CD14-positive monocyte (primary cell): ENCODE measurements around the gene MCEE. TPM values are rescaled to one million over a fixed set of nuclear protein-coding genes. Genes with fewer than 3 reads are reported as not detected.
A peak's percentile ranks its signal among the peaks of the same experiment; 100 is the strongest.

Source experiments
- DNase-seq, 3 donors: peaks; one replicate each; pipeline ENCODE4 v3.0.0-alpha.2; 2011 to 2022
- H2AFZ ChIP-seq: 2 replicates; pipeline ENCODE4 v1.6.0; 2012; ENCODE audit warnings: mild to moderate bottlenecking, low read depth, low read length, inconsistent platforms; ENCODE audit not compliant: insufficient read depth, poor library complexity, severe bottlenecking
- H3K27ac ChIP-seq, 2 donors: 1 replicate in 1 of 2; 2 replicates in 1 of 2; pipeline ENCODE4 v1.5.1; 2012 to 2013; ENCODE audit warnings: low read length in 2 of 2, control low read depth in 1 of 2, inconsistent platforms in 1 of 2, low read depth in 1 of 2, mild to moderate bottlenecking in 1 of 2
- H3K27me3 ChIP-seq, 2 donors: one replicate each; pipeline versions ENCODE4 v1.6.0 to v1.6.1; 2011 to 2013; ENCODE audit warnings: low read length in 2 of 2; ENCODE audit not compliant: control insufficient read depth in 2 of 2, insufficient read depth in 2 of 2
- H3K36me3 ChIP-seq, 2 donors: replicated peaks in 1 of 2; 1 replicate in 1 of 2; 2 replicates in 1 of 2; pipeline versions ENCODE4 v1.5.1 to v1.6.1; 2012 to 2013; ENCODE audit warnings: low read length in 2 of 2, control low read depth in 1 of 2, inconsistent platforms in 1 of 2, mild to moderate bottlenecking in 1 of 2; ENCODE audit not compliant: insufficient read depth in 2 of 2, control insufficient read depth in 1 of 2
- H3K4me1 ChIP-seq, 2 donors: 1 replicate in 1 of 2; 2 replicates in 1 of 2; pipeline versions ENCODE4 v1.5.1 to v1.6.1; 2012 to 2013; ENCODE audit warnings: low read length in 2 of 2, control low read depth in 1 of 2, inconsistent platforms in 1 of 2, mild to moderate bottlenecking in 1 of 2, moderate library complexity in 1 of 2; ENCODE audit not compliant: insufficient read depth in 2 of 2, control insufficient read depth in 1 of 2
- H3K4me2 ChIP-seq: replicated peaks from 2 replicates; pipeline ENCODE3; 2012; ENCODE audit warnings: low read length, moderate library complexity, mild to moderate bottlenecking; ENCODE audit not compliant: poor library complexity, severe bottlenecking; ENCODE audit errors: extremely low read depth
- H3K4me3 ChIP-seq, 3 experiments: fragments of 200-600 bp in 1 of 3; sonication (generic) in 1 of 3; replicated peaks in 1 of 3; 1 replicate in 2 of 3; 2 replicates in 1 of 3; pipeline ENCODE4 v1.5.1; 2011 to 2013; ENCODE audit warnings: low read length in 3 of 3, mild to moderate bottlenecking in 3 of 3, control low read depth in 2 of 3, low read depth in 2 of 3, inconsistent platforms in 1 of 3, moderate library complexity in 1 of 3
- H3K79me2 ChIP-seq: 2 replicates; pipeline ENCODE4 v1.6.0; 2012; ENCODE audit warnings: mild to moderate bottlenecking, control low read depth, inconsistent platforms, low read length, moderate library complexity; ENCODE audit not compliant: insufficient read depth
- H3K9ac ChIP-seq: 2 replicates; pipeline ENCODE4 v1.6.0; 2017; ENCODE audit warnings: low read length, mild to moderate bottlenecking; ENCODE audit not compliant: insufficient read depth, poor library complexity, severe bottlenecking
- H3K9me3 ChIP-seq, 2 donors: replicated peaks in 1 of 2; 1 replicate in 1 of 2; 2 replicates in 1 of 2; pipeline versions ENCODE4 v1.5.1 to v1.6.1; 2012 to 2013; ENCODE audit warnings: low read length in 2 of 2, control low read depth in 1 of 2; ENCODE audit not compliant: control insufficient read depth in 1 of 2, insufficient read depth in 1 of 2
- H4K20me1 ChIP-seq: 2 replicates; pipeline ENCODE4 v1.6.0; 2012; ENCODE audit warnings: mild to moderate bottlenecking, low read length, control low read depth, moderate library complexity; ENCODE audit not compliant: insufficient read depth
- H3K27ac Mint-ChIP-seq, 7 donors: one replicate each; pipeline ENCODE4 v1.8.0; 2020; ENCODE audit warnings: mild to moderate bottlenecking in 7 of 7, mixed read lengths in 7 of 7, moderate library complexity in 6 of 7, inconsistent platforms in 2 of 7
- H3K27me3 Mint-ChIP-seq, 3 donors: one replicate each; pipeline ENCODE4 v1.8.0; 2021 to 2022; ENCODE audit warnings: low read depth in 3 of 3, mild to moderate bottlenecking in 3 of 3, mixed read lengths in 3 of 3, moderate library complexity in 3 of 3, inconsistent platforms in 1 of 3
- H3K36me3 Mint-ChIP-seq, 2 donors: one replicate each; pipeline ENCODE4 v1.8.0; 2020; ENCODE audit warnings: mixed read lengths in 2 of 2, inconsistent platforms in 1 of 2, mild to moderate bottlenecking in 1 of 2
- H3K4me1 Mint-ChIP-seq: one replicate; pipeline ENCODE4 v1.8.0; 2020; ENCODE audit warnings: mild to moderate bottlenecking, mixed read lengths
- H3K4me3 Mint-ChIP-seq, 2 donors: one replicate each; pipeline ENCODE4 v1.8.0; 2020; ENCODE audit warnings: mild to moderate bottlenecking in 2 of 2, mixed read lengths in 2 of 2, moderate library complexity in 1 of 2
- H3K9me3 Mint-ChIP-seq, 7 donors: one replicate each; pipeline ENCODE4 v1.8.0; 2020 to 2022; ENCODE audit warnings: mixed read lengths in 7 of 7, mild to moderate bottlenecking in 6 of 7, moderate library complexity in 6 of 7, inconsistent platforms in 2 of 7
- WGBS: methylation state at CpG from one replicate; pipeline ENCODE4 v1.1.5; 2013; ENCODE audit warnings: missing lambda C conversion rate; ENCODE audit not compliant: insufficient coverage; 5-methylcytosine and 5-hydroxymethylcytosine counted together
- intact Hi-C, 2 donors: fragments of 100-400 bp; cut with micrococcal nuclease; formaldehyde crosslinking; loops; one replicate each; pipeline versions ENCODE4 v1.15.0 to v1.15.1; 2023
- polyA plus RNA-seq, 3 donors: library from polyadenylated mRNA; depleted of rRNA in 1 of 3; unstranded in 2 of 3; stranded (reverse) in 1 of 3; fragments of 300-500 nt in 2 of 3; fragments of >200 nt in 1 of 3; fragmentation: Illumina TruSeq in 2 of 3; gene quantifications; 1 replicate in 2 of 3; 2 replicates in 1 of 3; pipeline ENCODE4 v1.2.3, GENCODE V29; 2012 to 2021
- TF ChIP-seq, protein P1 (sequence below): fragments of 200-600 bp; IDR thresholded peaks from one replicate; pipeline ENCODE4 v1.8.0; 2022; ENCODE audit warnings: antibody characterized with exemption, mild to moderate bottlenecking

Gene MCEE
- polyA plus RNA-seq, 3 donors: 9.3 to 29.0 (median 24.7) TPM

DNA sequence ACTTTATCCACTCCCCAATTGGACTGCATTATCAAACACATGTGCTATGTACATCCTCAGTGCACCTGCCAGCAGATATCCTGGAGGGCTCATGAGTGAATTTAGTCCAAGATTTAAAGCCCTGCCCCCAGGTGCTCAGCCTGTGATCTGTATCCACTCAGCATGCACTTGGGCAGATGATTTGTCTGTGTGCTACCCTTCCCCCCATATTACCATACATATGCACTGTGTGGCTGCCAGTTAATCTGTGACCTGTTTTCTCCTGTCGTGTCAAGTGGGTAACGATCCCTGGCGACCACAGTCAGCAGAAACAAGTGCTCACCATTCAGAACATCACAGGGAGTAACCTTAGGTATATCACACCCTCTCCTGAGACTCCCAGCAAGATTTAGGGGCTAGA lies 51.4 kb downstream of the MCEE start:
- Histone ChIP-seq H3K4me1 (peaks cover 70 to 77% of the 10 kb centered on the region in 2 donors), H3K36me3 (peaks cover 57 to 69% of the 10 kb centered on the region in 2 donors), H3K9me3 (no peaks in the 10 kb centered on the region), H3K79me2 (peaks cover 39% of the 10 kb centered on the region), H3K27me3 (no peaks in the 10 kb centered on the region), H2AFZ (no peak overlapping the region), H3K9ac (no peak overlapping the region), H3K4me2 (no peak overlapping the region), H4K20me1 (peaks cover 59% of the 10 kb centered on the region), H3K27ac (peak overlapping the region in 1 of 2 donors; percentile 97), H3K4me3 (no peak overlapping the region)
- Mint-ChIP-seq H3K27me3 (no peaks in the 10 kb centered on the region), H3K4me3 (no peak overlapping the region), H3K9me3 (peaks cover 0 to 3% (median 0%) of the 10 kb centered on the region in 7 donors), H3K36me3 (peaks cover 64 to 68% of the 10 kb centered on the region in 2 donors), H3K4me1 (peaks cover 83% of the 10 kb centered on the region), H3K27ac (peak overlapping the region in 5 of 7 donors; percentile 12 to 100 (median 73))
- DNase-seq: no peak
- intact Hi-C loops: no loop called here
- TF ChIP-seq, protein P1, sequence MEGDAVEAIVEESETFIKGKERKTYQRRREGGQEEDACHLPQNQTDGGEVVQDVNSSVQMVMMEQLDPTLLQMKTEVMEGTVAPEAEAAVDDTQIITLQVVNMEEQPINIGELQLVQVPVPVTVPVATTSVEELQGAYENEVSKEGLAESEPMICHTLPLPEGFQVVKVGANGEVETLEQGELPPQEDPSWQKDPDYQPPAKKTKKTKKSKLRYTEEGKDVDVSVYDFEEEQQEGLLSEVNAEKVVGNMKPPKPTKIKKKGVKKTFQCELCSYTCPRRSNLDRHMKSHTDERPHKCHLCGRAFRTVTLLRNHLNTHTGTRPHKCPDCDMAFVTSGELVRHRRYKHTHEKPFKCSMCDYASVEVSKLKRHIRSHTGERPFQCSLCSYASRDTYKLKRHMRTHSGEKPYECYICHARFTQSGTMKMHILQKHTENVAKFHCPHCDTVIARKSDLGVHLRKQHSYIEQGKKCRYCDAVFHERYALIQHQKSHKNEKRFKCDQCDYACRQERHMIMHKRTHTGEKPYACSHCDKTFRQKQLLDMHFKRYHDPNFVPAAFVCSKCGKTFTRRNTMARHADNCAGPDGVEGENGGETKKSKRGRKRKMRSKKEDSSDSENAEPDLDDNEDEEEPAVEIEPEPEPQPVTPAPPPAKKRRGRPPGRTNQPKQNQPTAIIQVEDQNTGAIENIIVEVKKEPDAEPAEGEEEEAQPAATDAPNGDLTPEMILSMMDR: no peak
- WGBS: 83% methylated on average over 2 of the region's 3 CpGs

DNA sequence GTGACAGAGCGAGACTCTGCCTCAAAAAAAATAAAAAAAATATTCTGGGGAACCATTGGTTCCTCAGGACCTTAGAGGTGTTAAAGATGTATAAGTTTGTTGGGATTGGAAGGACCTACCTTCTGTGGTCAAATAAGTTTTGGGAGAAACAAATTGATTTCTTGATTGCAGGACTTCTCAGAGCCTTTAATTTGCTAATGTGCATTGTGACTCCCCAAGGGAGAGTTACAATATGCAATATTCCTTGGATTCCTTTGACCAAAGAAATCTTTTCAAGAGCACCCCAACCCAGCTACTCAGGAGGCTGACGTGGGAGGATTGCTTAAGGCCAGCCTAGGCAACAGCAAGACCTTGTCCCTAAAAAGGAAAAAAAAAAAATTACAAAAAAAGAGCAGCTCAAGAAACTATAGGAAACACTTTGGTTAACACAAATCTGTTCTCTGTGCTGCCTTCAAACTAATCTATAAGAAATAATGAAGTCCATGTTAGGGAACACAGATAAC lies 55.1 kb downstream of the MCEE start:
- no peaks in the 10 kb centered on the region for H3K27me3 Mint-ChIP-seq
- H3K36me3 ChIP-seq: peaks cover 72 to 85% of the 10 kb centered on the region in 2 donors
- H3K4me1 ChIP-seq: peaks cover 80 to 81% of the 10 kb centered on the region in 2 donors
- DNase-seq: no peak
- H3K4me3 Mint-ChIP-seq: no peak overlapping the region
- H3K79me2 ChIP-seq: peaks cover 70% of the 10 kb centered on the region
- TF ChIP-seq, protein P1: no peak
- H3K9me3 Mint-ChIP-seq: peaks cover 0 to 3% (median 0%) of the 10 kb centered on the region in 7 donors
- H3K4me3 ChIP-seq: no peak overlapping the region
- no peak overlapping the region for H2AFZ ChIP-seq
- H3K27me3 ChIP-seq: no peaks in the 10 kb centered on the region
- H3K27ac ChIP-seq: peak overlapping the region in 1 of 2 donors; percentile 97
- H3K9ac ChIP-seq: no peak overlapping the region
- H3K36me3 Mint-ChIP-seq: peaks cover 85 to 91% of the 10 kb centered on the region in 2 donors
- no CpG with 5 or more reads among the region's 2 CpGs for WGBS
- H3K9me3 ChIP-seq: no peaks in the 10 kb centered on the region
- H3K4me2 ChIP-seq: peak overlapping the region; percentile 13
- intact Hi-C loops: loop anchor here in 1 of 2 donors (5.0 kb wide), 1 partner anchor 57 kb away; the partner anchor contains the start of genes MCEE and MPHOSPH10
- peaks cover 63% of the 10 kb centered on the region for H4K20me1 ChIP-seq
- peak overlapping the region in 6 of 7 donors; percentile 7 to 100 (median 95) for H3K27ac Mint-ChIP-seq
- H3K4me1 Mint-ChIP-seq: peaks cover 92% of the 10 kb centered on the region
